HG03196 (cell line): ENCODE data around the gene TMEM69.
"Not testable (repeated sequence)": the region's sequence is repeated elsewhere in the genome, so short reads cannot be mapped to it uniquely, and the experiment has no call there.

Source experiments
- ATAC-seq: cut with Tn5 transposase; IDR thresholded peaks from one replicate; pipeline ENCODE4 v1.9.1; 2021; ENCODE audit not compliant: unreplicated experiment

Gene TMEM69

DNA sequence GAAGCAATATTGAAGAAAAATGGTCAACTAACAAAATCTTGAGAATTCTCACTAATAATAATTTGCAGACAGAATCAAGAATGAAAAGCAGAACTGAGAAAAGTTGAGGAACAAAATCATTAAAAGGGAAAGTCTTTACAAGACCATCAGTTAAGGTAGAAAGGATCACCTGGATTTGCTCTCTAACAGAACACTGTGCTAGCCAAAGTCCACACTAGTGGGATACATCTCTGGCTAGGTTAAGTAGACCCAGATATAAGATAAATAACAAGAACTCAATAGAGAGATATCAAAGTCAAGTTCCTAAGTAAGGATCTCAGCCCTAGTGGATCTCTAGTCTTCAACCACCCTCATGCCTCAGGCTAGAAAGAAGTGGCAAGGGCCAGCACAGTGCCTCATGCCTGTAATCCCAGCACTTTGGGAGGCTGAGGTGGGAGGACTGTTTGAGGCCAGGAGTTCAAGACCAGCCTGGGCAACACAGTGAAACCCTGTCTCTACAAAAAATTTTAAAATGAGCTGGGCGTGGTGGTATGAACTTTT, 42.9 kb downstream of the TMEM69 start:
- ATAC-seq = no peak

DNA sequence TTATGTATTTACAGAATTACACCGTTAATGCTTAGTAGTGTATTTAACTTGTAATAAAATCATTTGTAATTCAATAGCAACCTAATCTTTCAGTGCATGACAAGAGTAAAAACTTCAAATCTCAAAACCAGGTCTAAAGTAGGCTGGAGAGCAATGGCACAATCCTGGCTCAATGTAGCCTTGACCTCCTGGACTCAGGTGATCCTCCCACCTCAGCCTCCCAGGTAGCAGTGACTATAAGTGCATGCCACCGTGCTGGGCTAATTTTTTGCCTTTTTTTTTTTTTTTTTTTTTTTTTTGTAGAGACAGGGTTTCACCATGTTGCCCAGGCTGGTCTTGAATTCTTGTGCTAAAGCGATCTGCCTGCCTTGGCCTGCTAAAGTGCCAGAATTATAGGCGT, 51.2 kb downstream of the TMEM69 start:
- ATAC-seq = no peak

DNA sequence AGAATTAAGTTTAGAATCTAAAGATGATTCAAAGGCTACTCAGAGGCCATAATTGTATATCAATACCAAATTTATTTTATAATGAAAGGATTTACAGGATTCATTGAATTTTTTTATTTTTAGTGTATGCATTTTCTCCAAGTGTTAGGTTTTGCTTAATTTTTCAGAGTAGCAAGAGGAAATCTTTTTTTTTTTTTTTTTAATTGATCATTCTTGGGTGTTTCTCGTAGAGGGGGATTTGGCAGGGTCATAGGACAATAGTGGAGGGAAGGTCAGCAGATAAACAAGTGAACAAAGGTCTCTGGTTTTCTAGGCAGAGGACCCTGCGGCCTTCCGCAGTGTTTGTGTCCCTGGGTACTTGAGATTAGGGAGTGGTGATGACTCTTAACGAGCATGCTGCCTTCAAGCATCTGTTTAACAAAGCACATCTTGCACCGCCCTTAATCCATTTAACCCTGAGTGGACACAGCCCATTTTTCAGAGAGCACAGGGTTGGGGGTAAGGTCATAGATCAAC, 51.7 kb downstream of the TMEM69 start:
- ATAC-seq = not testable (repeated sequence)
